HL-60/S4 treated with phorbol 12-myristate 13-acetate at 8.2 ng/mL for 4 days and 3 days (cell line): ENCODE data around the gene KIF3B.
"Not testable (repeated sequence)": the region's sequence is repeated elsewhere in the genome, so short reads cannot be mapped to it uniquely, and the experiment has no call there.

ENCODE experiments used
- in situ Hi-C: fragments of 300-500 bp; cut with MboI; formaldehyde crosslinking; loops from 2 replicates; pipeline ENCODE4 v1.15.0; 2022; ENCODE audit warnings: low sequenced_read_pairs

The KIF3B gene

GRCh38 chr20:32246208-32246607 lies 31.2 kb upstream of the KIF3B start:
- in situ Hi-C loops: not testable (repeated sequence)

GRCh38 chr20:32248043-32248442 lies 29.4 kb upstream of the KIF3B start:
- in situ Hi-C loops: no loop called here

- in situ Hi-C loops: no loop called here
These were observed 28.3 kb upstream of the KIF3B start for GRCh38 chr20:32249030-32249738.

GRCh38 chr20:32251470-32251869 lies 26.0 kb upstream of the KIF3B start:
- in situ Hi-C loops: no loop called here

- in situ Hi-C loops: no loop called here
These were observed 25.3 kb upstream of the KIF3B start for GRCh38 chr20:32252189-32252588.

- in situ Hi-C loops: not testable (repeated sequence)
These were observed 16.5 kb upstream of the KIF3B start for GRCh38 chr20:32260973-32261372.

GRCh38 chr20:32261644-32262043 lies 15.8 kb upstream of the KIF3B start:
- in situ Hi-C loops: no loop called here

GRCh38 chr20:32263398-32263954 lies 14.0 kb upstream of the KIF3B start:
- in situ Hi-C loops: no loop called here

GRCh38 chr20:32271620-32272019 lies 5.8 kb upstream of the KIF3B start:
- in situ Hi-C loops: no loop called here

GRCh38 chr20:32274359-32274758 lies 3.1 kb upstream of the KIF3B start:
- in situ Hi-C loops: no loop called here

GRCh38 chr20:32275163-32275562 lies 2.3 kb upstream of the KIF3B start:
- in situ Hi-C loops: not testable (repeated sequence)

GRCh38 chr20:32278199-32278643 lies 770 bp downstream of the KIF3B start:
- in situ Hi-C loops: no loop called here

- in situ Hi-C loops: no loop called here
These were observed 4.3 kb downstream of the KIF3B start for GRCh38 chr20:32281711-32282110.

- in situ Hi-C loops: no loop called here
These were observed 5.0 kb downstream of the KIF3B start for GRCh38 chr20:32282461-32282860.

- in situ Hi-C loops: no loop called here
These were observed 7.7 kb downstream of the KIF3B start for GRCh38 chr20:32285082-32285620.

GRCh38 chr20:32285621-32286371 lies 8.3 kb downstream of the KIF3B start:
- in situ Hi-C loops: no loop called here

- in situ Hi-C loops: no loop called here
These were observed 9.8 kb downstream of the KIF3B start for GRCh38 chr20:32287231-32287638.

GRCh38 chr20:32288225-32288849 lies 10.9 kb downstream of the KIF3B start:
- in situ Hi-C loops: no loop called here

GRCh38 chr20:32289299-32289660 lies 11.8 kb downstream of the KIF3B start:
- in situ Hi-C loops: not testable (repeated sequence)

GRCh38 chr20:32289661-32290431 lies 12.4 kb downstream of the KIF3B start:
- in situ Hi-C loops: no loop called here

- in situ Hi-C loops: no loop called here
These were observed 13.7 kb downstream of the KIF3B start for GRCh38 chr20:32291166-32291565.
